H9 (cell line): Measurements from ENCODE around the gene KSR1. TPM values are rescaled to one million over a fixed set of nuclear protein-coding genes. Genes with fewer than 3 reads are reported as not detected.

Source experiments
- DNase-seq: peaks from one replicate; pipeline ENCODE4 v3.0.0-alpha.2; 2017
- H2AFZ ChIP-seq: one replicate; pipeline ENCODE4 v1.6.1; 2013; ENCODE audit warnings: mild to moderate bottlenecking, low read length, control low read depth, moderate library complexity
- H2AK5ac ChIP-seq: 2 replicates; pipeline ENCODE4 v1.6.1; 2013; ENCODE audit warnings: low read length, control low read depth, mixed read lengths; ENCODE audit not compliant: insufficient read length
- H2BK120ac ChIP-seq: one replicate; pipeline ENCODE4 v1.6.1; 2013; ENCODE audit warnings: low read depth, mild to moderate bottlenecking, low read length, control low read depth, inconsistent platforms; ENCODE audit not compliant: poor library complexity, severe bottlenecking
- H2BK12ac ChIP-seq: 2 replicates; pipeline ENCODE4 v1.6.1; 2013; ENCODE audit warnings: low read length, control low read depth, mixed read lengths, low read depth; ENCODE audit not compliant: insufficient read length
- H2BK15ac ChIP-seq: 2 replicates; pipeline ENCODE4 v1.6.1; 2013; ENCODE audit warnings: low read depth, low read length, control low read depth
- H2BK20ac ChIP-seq: one replicate; pipeline ENCODE4 v1.6.1; 2013; ENCODE audit warnings: low read depth, mild to moderate bottlenecking, low read length, control low read depth, inconsistent platforms; ENCODE audit not compliant: poor library complexity, severe bottlenecking
- H2BK5ac ChIP-seq: 2 replicates; pipeline ENCODE4 v1.6.1; 2013; ENCODE audit warnings: low read length, control low read depth, mixed read lengths; ENCODE audit not compliant: insufficient read length
- H3K14ac ChIP-seq: 2 replicates; pipeline ENCODE4 v1.6.1; 2013; ENCODE audit warnings: low read length, control low read depth; ENCODE audit not compliant: insufficient read depth
- H3K18ac ChIP-seq: 2 replicates; pipeline ENCODE4 v1.6.1; 2013; ENCODE audit warnings: low read depth, mild to moderate bottlenecking, mixed read lengths, low read length, control low read depth; ENCODE audit not compliant: insufficient read length
- H3K23ac ChIP-seq: 2 replicates; pipeline ENCODE4 v1.6.1; 2013; ENCODE audit warnings: low read length, control low read depth, mixed read lengths, low read depth; ENCODE audit not compliant: insufficient read length
- H3K23me2 ChIP-seq: 2 replicates; pipeline ENCODE4 v1.6.1; 2013; ENCODE audit warnings: low read depth, mild to moderate bottlenecking, mixed read lengths, low read length, control low read depth; ENCODE audit not compliant: insufficient read length, poor library complexity, severe bottlenecking
- H3K27ac ChIP-seq: 2 replicates; pipeline ENCODE4 v1.5.1; 2013; ENCODE audit warnings: low read length, control low read depth, mixed read lengths, low read depth; ENCODE audit not compliant: insufficient read length
- H3K27me3 ChIP-seq: 2 replicates; pipeline ENCODE4 v1.6.1; 2013; ENCODE audit warnings: low read length, control low read depth, inconsistent platforms; ENCODE audit not compliant: insufficient read depth
- H3K4ac ChIP-seq: 2 replicates; pipeline ENCODE4 v1.6.1; 2013; ENCODE audit warnings: low read depth, mild to moderate bottlenecking, control low read depth, inconsistent platforms, low read length, moderate library complexity
- H3K4me1 ChIP-seq: 2 replicates; pipeline ENCODE4 v1.6.1; 2013; ENCODE audit warnings: low read length, control low read depth, inconsistent platforms; ENCODE audit not compliant: insufficient read depth
- H3K4me2 ChIP-seq: 2 replicates; pipeline ENCODE4 v1.6.1; 2013; ENCODE audit warnings: low read length, control low read depth, mixed read lengths; ENCODE audit not compliant: insufficient read length, insufficient read depth
- H3K56ac ChIP-seq: 2 replicates; pipeline ENCODE4 v1.6.1; 2013; ENCODE audit warnings: low read depth, mild to moderate bottlenecking, mixed read lengths, low read length, control low read depth; ENCODE audit not compliant: insufficient read length
- H3K79me1 ChIP-seq: 2 replicates; pipeline ENCODE4 v1.6.1; 2013; ENCODE audit warnings: low read depth, mild to moderate bottlenecking, moderate library complexity, low read length, control low read depth, inconsistent platforms; ENCODE audit not compliant: insufficient read depth, poor library complexity, severe bottlenecking
- H3K79me2 ChIP-seq: 2 replicates; pipeline ENCODE4 v1.6.1; 2013; ENCODE audit warnings: low read length, control low read depth, inconsistent platforms; ENCODE audit not compliant: insufficient read depth
- H3K9ac ChIP-seq: 2 replicates; pipeline ENCODE4 v1.6.1; 2013; ENCODE audit warnings: low read length, control low read depth, mixed read lengths; ENCODE audit not compliant: insufficient read length; ENCODE audit errors: extremely low read depth
- H3K9me3 ChIP-seq: one replicate; pipeline ENCODE4 v1.6.1; 2013; ENCODE audit warnings: low read depth, low read length, inconsistent platforms; ENCODE audit not compliant: control insufficient read depth
- H3T11ph ChIP-seq: one replicate; pipeline ENCODE4 v1.6.1; 2013; ENCODE audit warnings: mild to moderate bottlenecking, low read length, control low read depth, inconsistent platforms
- H4K20me1 ChIP-seq: one replicate; pipeline ENCODE4 v1.6.1; 2013; ENCODE audit not compliant: control insufficient read depth, insufficient read length, insufficient read depth
- H4K5ac ChIP-seq: 2 replicates; pipeline ENCODE4 v1.6.1; 2013; ENCODE audit warnings: low read depth, mild to moderate bottlenecking, mixed read lengths, low read length, control low read depth; ENCODE audit not compliant: insufficient read length
- H4K8ac ChIP-seq: replicated peaks from 2 replicates; pipeline ENCODE4 v1.6.1; 2013; ENCODE audit warnings: low read length, control low read depth, mixed read lengths, low read depth; ENCODE audit not compliant: insufficient read length
- H4K91ac ChIP-seq: 2 replicates; pipeline ENCODE4 v1.6.1; 2013; ENCODE audit warnings: low read depth, mild to moderate bottlenecking, moderate library complexity, mixed read lengths, low read length, control low read depth; ENCODE audit not compliant: insufficient read length
- H3K27ac Mint-ChIP-seq, 3 experiments: 2 replicates in 2 of 3; 3 replicates in 1 of 3; pipeline ENCODE4 v1.8.0; 2020 to 2021; ENCODE audit warnings: mixed read lengths in 3 of 3, mild to moderate bottlenecking in 1 of 3, moderate library complexity in 1 of 3
- H3K27me3 Mint-ChIP-seq: 2 replicates; pipeline ENCODE4 v1.8.0; 2021; ENCODE audit warnings: low read depth, mild to moderate bottlenecking, moderate library complexity, mixed read lengths
- H3K36me3 Mint-ChIP-seq, 3 experiments: 2 replicates in 2 of 3; 3 replicates in 1 of 3; pipeline ENCODE4 v1.8.0; 2020 to 2021; ENCODE audit warnings: low read depth in 3 of 3, mixed read lengths in 3 of 3; ENCODE audit not compliant: insufficient read depth in 1 of 3
- H3K4me1 Mint-ChIP-seq, 2 experiments: 2 replicates each; pipeline ENCODE4 v1.8.0; 2020; ENCODE audit warnings: mixed read lengths in 2 of 2
- H3K4me3 Mint-ChIP-seq, 2 experiments: 2 replicates in 1 of 2; 3 replicates in 1 of 2; pipeline ENCODE4 v1.8.0; 2020 to 2021; ENCODE audit warnings: mild to moderate bottlenecking in 2 of 2, mixed read lengths in 2 of 2, moderate library complexity in 1 of 2
- H3K9me3 Mint-ChIP-seq, 2 experiments: 2 replicates in 1 of 2; 3 replicates in 1 of 2; pipeline ENCODE4 v1.8.0; 2020; ENCODE audit warnings: mild to moderate bottlenecking in 2 of 2, mixed read lengths in 2 of 2, moderate library complexity in 1 of 2
- WGBS: extraction: QIAGEN DNeasy Blood & Tissue Kit; methylation state at CpG from one replicate; pipeline ENCODE4 v1.1.7; 2013; ENCODE audit warnings: missing lambda C conversion rate, low lambda C conversion rate, mixed read lengths; ENCODE audit not compliant: insufficient read length; ENCODE audit errors: extremely low coverage; 5-methylcytosine and 5-hydroxymethylcytosine counted together
- total RNA-seq: library from RNA; stranded (reverse); gene quantifications from 2 replicates; pipeline ENCODE4 v1.2.1, GENCODE V29; 2021
- TF ChIP-seq, protein P1 (sequence below): fragments of 200-600 bp; sonication (generic); conservative IDR thresholded peaks from 3 replicates; pipeline ENCODE4 v1.8.0; 2021; ENCODE audit warnings: antibody characterized with exemption, mild to moderate bottlenecking

The KSR1 gene
- total RNA-seq, 1 experiment from 2014 or later = 44.9 TPM

DNA sequence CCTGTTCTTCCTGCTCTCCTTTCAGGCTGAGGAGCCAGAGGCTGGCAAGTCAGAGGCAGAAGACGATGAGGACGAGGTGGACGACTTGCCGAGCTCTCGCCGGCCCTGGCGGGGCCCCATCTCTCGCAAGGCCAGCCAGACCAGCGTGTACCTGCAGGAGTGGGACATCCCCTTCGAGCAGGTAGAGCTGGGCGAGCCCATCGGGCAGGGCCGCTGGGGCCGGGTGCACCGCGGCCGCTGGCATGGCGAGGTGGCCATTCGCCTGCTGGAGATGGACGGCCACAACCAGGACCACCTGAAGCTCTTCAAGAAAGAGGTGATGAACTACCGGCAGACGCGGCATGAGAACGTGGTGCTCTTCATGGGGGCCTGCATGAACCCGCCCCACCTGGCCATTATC is 149.2 kb downstream of the KSR1 start:
- Histone ChIP-seq H3K79me2 (no peaks in the 10 kb centered on the region), H4K91ac (no peak overlapping the region), H2BK15ac (no peak overlapping the region), H3K18ac (no peak overlapping the region), H4K5ac (no peak overlapping the region), H2BK20ac (no peak overlapping the region), H4K20me1 (no peaks in the 10 kb centered on the region), H3K4me2 (no peak overlapping the region), H3K56ac (no peak overlapping the region), H2BK12ac (no peak overlapping the region), H3K4me1 (no peaks in the 10 kb centered on the region), H3K23ac (no peak overlapping the region), H3K9me3 (no peaks in the 10 kb centered on the region), H2AK5ac (no peak overlapping the region), H3K4ac (no peak overlapping the region), H3K14ac (no peak overlapping the region), H3K27ac (no peak overlapping the region), H2BK5ac (no peak overlapping the region), H3T11ph (no peak overlapping the region), H3K9ac (no peak overlapping the region), H2BK120ac (no peak overlapping the region), H3K23me2 (no peaks in the 10 kb centered on the region), H2AFZ (no peak overlapping the region), H3K27me3 (no peaks in the 10 kb centered on the region), H4K8ac (no peak overlapping the region), H3K79me1 (no peaks in the 10 kb centered on the region)
- Mint-ChIP-seq H3K4me1 (peaks cover 4 to 6% of the 10 kb centered on the region in 2 experiments), H3K36me3 (peaks cover 9 to 44% (median 24%) of the 10 kb centered on the region in 3 experiments), H3K4me3 (no peak overlapping the region), H3K9me3 (no peaks in the 10 kb centered on the region), H3K27ac (no peak overlapping the region), H3K27me3 (no peaks in the 10 kb centered on the region)
- no peak for DNase-seq
- no CpG with 5 or more reads among the region's 25 CpGs for WGBS
- TF ChIP-seq, protein P1, sequence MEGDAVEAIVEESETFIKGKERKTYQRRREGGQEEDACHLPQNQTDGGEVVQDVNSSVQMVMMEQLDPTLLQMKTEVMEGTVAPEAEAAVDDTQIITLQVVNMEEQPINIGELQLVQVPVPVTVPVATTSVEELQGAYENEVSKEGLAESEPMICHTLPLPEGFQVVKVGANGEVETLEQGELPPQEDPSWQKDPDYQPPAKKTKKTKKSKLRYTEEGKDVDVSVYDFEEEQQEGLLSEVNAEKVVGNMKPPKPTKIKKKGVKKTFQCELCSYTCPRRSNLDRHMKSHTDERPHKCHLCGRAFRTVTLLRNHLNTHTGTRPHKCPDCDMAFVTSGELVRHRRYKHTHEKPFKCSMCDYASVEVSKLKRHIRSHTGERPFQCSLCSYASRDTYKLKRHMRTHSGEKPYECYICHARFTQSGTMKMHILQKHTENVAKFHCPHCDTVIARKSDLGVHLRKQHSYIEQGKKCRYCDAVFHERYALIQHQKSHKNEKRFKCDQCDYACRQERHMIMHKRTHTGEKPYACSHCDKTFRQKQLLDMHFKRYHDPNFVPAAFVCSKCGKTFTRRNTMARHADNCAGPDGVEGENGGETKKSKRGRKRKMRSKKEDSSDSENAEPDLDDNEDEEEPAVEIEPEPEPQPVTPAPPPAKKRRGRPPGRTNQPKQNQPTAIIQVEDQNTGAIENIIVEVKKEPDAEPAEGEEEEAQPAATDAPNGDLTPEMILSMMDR = no peak
